Measurements from ENCODE around the gene ORAI2. TPM values are rescaled to one million over a fixed set of nuclear protein-coding genes. Genes with fewer than 3 reads are reported as not detected.
A peak's percentile ranks its signal among the peaks of the same experiment; 100 is the strongest.

ORAI2 gene
- total and polyA plus RNA-seq, 2 of the 13 experiments (the other 11 are each of a cell fraction or from before 2014, with no cell fraction given), result 3.0 to 6.0 TPM

DNA sequence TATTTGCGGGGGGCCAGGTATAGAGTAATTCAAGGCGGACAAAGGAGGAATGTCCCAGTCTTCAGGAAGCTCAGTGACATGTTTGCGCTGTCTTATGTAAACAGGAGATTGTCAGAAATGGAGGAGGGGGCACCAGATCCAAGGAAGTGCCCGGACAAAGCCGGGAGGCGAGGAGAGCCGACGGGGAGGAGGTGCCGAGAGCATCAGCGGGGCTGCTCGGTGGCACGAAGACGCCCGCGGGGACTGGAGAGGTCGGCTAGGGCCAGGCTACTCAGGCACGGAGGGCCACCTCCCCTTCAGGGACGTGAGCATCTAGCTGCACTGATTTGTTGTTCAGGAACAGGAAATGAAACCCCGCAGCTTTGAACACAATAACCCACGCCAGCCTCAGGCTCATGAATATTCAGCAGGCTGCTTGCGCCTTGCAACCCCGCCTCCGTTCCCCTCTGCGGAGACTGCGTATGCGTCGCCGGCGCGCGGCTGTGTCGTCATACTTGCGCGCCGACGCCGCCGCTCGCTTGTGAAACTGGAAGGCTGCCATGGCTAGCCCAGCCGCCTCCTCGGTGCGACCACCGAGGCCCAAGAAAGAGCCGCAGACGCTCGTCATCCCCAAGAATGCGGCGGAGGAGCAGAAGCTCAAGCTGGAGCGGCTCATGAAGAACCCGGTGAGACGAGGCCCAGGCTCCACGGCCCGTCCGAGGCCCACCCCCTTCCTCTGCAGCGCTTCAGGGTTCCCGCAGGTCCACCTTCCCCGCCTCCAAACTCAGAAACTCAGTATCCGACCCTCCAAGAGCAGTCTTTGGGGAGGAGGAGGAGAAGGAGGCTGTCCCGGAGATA lies 37.3 kb upstream of the ORAI2 start, which contains the start of gene PRKRIP1 (continued):
- no peak; the same call in 1 of the 2 replicates for TF ChIP-seq THRA (CRISPR knock-in tag; IDR thresholded peaks at IDR 0.05; ENCODE audit: borderline replicate concordance)
- TF ChIP-seq ZNF768 (CRISPR knock-in tag; IDR thresholded peaks at IDR 0.05), result peak; percentile 66; the same call in 1 of the 2 replicates
- TF ChIP-seq ZNF792 (CRISPR knock-in tag; IDR thresholded peaks at IDR 0.05), result no peak
- TF ChIP-seq, protein P1, sequence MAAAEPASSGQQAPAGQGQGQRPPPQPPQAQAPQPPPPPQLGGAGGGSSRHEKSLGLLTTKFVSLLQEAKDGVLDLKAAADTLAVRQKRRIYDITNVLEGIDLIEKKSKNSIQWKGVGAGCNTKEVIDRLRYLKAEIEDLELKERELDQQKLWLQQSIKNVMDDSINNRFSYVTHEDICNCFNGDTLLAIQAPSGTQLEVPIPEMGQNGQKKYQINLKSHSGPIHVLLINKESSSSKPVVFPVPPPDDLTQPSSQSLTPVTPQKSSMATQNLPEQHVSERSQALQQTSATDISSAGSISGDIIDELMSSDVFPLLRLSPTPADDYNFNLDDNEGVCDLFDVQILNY (CRISPR knock-in tag; conservative IDR thresholded peaks at IDR 0.05), result no peak
- TF ChIP-seq ZMAT3 (CRISPR knock-in tag; conservative IDR thresholded peaks at IDR 0.05), result peak; percentile 47; the same call in 1 of the 2 replicates
- no peak for TF ChIP-seq ZNF883 (CRISPR knock-in tag; IDR thresholded peaks at IDR 0.05; ENCODE audit: not compliant biosample characterization)
- no peak for TF ChIP-seq KLF15 (CRISPR knock-in tag; IDR thresholded peaks at IDR 0.05; ENCODE audit: borderline replicate concordance)
- TF ChIP-seq ZNF513 (CRISPR knock-in tag; conservative IDR thresholded peaks at IDR 0.05), result no peak
- no peak for TF ChIP-seq ZNF770 (CRISPR knock-in tag; IDR thresholded peaks at IDR 0.05)
- no peak for TF ChIP-seq ZNF724P (CRISPR knock-in tag; IDR thresholded peaks at IDR 0.05; ENCODE audit: borderline replicate concordance)
- peak; percentile 75 for TF ChIP-seq KMT2B (CRISPR knock-in tag; IDR thresholded peaks at IDR 0.05)
- TF ChIP-seq SRSF4 (IDR thresholded peaks at IDR 0.05; ENCODE audit: low read depth, low read length, poor library complexity, severe bottlenecking), result peak; percentile 46
- no peak for TF ChIP-seq ZSCAN21 (CRISPR knock-in tag; IDR thresholded peaks at IDR 0.05; ENCODE audit: borderline replicate concordance)
- peak; percentile 59; the same call in 1 of the 2 replicates for TF ChIP-seq ZNF546 (CRISPR knock-in tag; conservative IDR thresholded peaks at IDR 0.05)
- peak; percentile 72 for TF ChIP-seq RBM39 (IDR thresholded peaks at IDR 0.05; ENCODE audit: low read depth, low read length, poor library complexity, severe bottlenecking)
- TF ChIP-seq BRCA1 (CRISPR knock-in tag; IDR thresholded peaks at IDR 0.05), result no peak
- TF ChIP-seq ZNF281 (CRISPR knock-in tag; IDR thresholded peaks at IDR 0.05; ENCODE audit: borderline replicate concordance), result no peak
- TF ChIP-seq ZZZ3 (CRISPR knock-in tag; IDR thresholded peaks at IDR 0.05; ENCODE audit: borderline replicate concordance), result peak; percentile 70; the same call in 1 of the 2 replicates
- TF ChIP-seq ZSCAN22 (CRISPR knock-in tag; IDR thresholded peaks at IDR 0.05), result no peak

All from HepG2 (cell line).